SKM-1 treated with dmso at 0.1 percent for 144 hours (cell line): ENCODE data around the gene TANGO6.

ENCODE experiments used
- DNase-seq: peaks from one replicate; lab custom pipeline; 2025; ENCODE audit not compliant: unreplicated experiment; lab: John Stamatoyannopoulos, UW

TANGO6 gene

DNA sequence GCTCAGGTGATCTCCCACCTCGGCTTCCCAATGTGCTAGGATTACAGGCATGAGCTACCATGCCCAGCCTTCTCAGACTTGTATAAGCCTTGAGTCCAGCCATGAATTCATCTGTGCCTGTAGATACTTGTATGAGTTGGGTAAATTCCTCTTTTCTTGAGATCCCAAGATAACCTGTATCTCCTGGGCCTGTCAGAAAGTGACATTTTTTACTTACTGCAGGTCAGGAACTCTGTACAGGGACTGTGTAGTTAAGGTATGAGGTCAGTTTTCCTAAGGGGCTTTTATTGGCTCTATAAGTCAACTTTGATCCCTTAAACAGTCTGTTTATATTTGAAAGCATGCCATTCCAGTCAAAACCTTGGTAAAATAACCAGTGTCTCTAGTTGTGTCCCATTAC is 155.8 kb downstream of the TANGO6 start:
- no peak for DNase-seq

GRCh38 chr16:69003500-69003899 is 160.2 kb downstream of the TANGO6 start:
- DNase-seq: no peak

DNA sequence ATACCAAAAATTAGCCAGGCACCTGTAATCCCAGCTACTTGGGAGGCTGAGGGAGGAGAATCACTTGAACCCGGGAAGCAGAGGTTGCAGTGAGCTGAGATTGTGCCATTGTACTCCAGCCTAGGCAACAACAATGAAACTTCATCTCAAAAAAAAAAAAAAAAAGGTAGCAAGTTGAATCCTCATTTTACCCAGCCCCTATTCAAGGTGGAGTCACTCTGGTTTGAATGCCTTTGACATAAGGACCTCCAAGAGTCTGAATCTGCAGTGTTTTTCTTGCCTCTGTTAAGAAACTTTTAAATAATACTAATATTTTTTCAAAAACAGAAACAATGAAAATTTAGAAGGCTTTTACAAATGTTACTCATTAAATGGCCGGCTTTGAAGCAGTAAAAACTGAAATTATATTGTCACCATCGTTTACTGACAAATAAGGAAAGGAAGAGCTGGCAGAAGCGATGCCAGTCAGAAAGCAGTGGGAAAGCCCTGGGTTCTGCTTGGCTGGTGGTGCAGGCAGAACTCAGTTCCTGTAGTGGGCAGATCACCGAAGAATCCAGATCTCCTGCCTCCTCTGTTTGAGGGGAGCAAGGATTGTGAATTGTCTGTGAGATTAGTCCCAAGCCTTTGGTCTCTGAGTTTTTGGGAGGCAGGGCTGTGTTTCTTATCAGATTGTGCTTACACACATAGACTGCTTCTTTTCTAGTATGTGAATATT is 162.5 kb downstream of the TANGO6 start:
- DNase-seq: no peak

DNA sequence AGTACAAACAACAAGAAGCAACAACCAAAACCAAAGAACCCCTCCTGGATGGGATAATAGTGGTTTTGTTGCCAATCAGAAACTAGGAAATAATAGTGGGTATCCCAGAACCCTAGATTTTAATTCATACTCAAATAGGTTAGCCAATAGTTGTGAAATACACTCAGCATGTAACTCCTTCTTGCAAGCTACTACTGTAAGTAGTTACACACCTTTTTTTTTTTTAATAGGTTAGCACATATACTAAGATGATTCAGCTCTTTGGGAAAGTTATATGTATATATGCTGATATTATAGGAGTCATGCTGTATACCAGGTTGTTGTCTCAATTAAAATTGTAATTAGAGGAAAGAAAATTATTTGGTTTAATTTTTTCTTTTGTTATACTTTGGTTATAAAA is 169.6 kb downstream of the TANGO6 start:
- no peak for DNase-seq

- no peak for DNase-seq
Observed at GRCh38 chr16:69013991-69014390, 170.7 kb downstream of the TANGO6 start.

DNA sequence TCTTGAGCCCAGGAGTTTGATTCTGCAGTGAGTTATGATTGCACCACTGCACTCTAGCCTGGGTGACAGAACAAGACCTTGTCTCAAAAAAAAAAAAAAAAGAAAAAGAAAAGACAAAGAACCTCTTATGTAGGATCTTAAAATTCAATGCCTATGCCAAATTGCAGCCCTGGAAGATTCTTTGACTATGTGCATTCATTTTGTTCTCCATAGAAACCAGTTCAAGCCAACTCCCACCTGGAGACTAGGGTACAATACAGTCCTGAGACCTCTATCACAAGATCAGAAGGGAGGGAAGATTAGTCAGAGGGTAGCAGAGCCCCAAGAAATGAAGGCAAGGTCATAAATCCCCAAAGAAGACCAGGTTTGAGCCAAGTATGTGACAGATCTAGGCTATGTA is 171.5 kb downstream of the TANGO6 start:
- DNase-seq: no peak

DNA sequence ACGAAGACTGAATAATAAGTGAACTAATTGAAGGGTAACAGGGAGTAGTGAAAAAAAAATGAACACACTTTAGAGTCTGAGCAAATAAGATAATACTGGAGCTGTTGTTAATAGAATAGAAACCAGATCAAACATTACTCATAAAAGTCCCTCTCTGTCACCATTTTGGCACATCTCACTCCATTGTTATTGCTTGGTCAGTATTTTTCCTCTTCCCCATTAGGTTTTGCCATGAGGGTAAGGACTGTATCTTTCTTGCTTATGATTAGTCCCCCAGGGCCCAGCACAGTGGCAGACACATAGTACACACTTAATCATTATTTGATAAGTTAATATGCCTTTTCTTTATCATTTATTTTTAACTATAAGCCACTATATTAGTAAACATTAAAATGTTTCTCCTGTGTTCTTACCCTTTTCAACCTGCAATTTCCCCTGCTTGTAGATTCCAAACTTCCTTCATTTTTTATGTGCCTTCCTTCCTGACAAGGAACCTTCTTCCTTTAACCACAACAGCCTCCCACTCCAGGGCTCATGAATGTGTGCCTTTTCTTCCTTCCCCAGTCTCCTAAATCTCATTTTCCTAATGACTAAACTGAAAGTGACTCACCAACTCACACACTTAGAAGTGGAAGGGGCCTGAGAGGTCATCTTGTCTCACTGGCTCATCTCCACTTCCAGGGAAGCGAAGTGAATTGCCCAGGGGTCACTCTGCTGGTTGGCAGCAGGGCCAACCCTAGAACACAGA is 173.9 kb downstream of the TANGO6 start:
- no peak for DNase-seq

DNA sequence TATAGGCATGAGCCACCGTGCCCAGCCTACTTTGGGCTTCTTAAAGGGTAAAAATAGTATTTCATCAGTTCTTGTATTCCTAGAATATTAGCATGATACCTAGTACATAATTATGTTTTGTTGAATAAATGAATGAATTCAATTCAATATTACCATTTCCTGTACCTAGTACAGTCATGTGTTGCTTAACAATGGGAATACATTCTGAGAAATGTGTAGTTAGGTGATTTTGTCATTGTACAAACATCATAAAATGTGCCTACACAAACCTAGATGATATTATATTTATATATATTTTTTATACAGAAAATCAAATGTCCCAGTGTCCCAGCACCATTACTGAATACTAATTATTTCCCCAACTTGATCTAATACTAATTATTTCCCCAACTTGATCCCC is 176.5 kb downstream of the TANGO6 start:
- no peak for DNase-seq

GRCh38 chr16:69029121-69029520 is 185.8 kb downstream of the TANGO6 start:
- no peak for DNase-seq

DNA sequence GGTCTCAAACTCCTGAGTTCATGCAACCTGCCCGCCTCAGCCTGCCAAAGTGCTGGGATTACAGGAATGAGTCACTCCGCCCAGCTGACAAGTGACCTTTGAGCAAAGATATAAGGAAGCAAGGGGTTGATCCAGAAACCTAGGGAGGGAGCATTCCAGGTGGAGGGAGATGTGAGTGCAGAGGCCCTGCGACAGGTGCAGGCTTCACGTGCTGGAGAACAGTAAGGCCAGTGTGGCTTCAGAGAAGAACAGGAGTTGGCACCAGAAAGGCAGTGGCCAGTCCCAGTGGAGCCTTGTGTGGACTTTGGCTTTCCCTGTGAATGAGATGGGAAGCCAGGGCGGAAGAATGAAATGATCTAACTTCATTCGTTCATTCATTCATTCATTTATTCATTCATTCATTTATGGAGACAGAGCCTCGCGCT is 188.6 kb downstream of the TANGO6 start:
- DNase-seq: no peak

- DNase-seq: no peak
Observed at GRCh38 chr16:69033151-69033949, 190.0 kb downstream of the TANGO6 start.

- no peak for DNase-seq
Observed at GRCh38 chr16:69035375-69035774, 192.0 kb downstream of the TANGO6 start.

DNA sequence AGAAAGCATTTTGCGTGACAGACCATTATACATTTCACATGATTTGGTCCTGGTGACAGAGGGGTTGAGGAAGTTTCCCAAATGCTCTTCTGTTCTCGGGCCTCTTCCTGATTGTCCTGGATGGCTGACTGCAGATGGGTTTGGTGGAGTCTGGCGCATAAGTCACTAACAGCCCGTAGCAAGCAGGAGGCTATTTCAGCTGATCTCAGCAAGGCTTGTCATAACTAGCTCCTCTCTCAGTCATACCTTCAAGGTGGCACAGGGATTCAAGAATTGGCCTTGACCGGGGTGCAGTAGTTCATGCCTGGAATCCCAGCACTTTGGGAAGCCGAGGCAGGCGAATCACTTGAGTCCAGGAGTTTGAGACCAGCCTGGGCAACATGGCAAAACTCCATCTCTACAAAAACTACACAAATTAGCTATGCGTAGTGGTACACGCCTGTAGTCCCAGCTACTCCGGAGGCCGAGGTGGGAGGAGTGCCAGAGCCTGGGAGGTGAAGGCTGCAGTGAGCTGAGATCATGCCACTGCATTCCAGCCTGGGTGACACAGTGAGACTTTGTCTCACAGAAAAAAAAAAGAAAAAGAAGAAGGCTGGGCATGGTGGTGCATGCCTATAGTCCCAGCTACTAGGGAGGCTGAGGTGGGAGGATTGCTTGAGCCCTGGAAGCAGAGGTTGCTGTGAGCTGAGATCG is 193.2 kb downstream of the TANGO6 start:
- DNase-seq: no peak

DNA sequence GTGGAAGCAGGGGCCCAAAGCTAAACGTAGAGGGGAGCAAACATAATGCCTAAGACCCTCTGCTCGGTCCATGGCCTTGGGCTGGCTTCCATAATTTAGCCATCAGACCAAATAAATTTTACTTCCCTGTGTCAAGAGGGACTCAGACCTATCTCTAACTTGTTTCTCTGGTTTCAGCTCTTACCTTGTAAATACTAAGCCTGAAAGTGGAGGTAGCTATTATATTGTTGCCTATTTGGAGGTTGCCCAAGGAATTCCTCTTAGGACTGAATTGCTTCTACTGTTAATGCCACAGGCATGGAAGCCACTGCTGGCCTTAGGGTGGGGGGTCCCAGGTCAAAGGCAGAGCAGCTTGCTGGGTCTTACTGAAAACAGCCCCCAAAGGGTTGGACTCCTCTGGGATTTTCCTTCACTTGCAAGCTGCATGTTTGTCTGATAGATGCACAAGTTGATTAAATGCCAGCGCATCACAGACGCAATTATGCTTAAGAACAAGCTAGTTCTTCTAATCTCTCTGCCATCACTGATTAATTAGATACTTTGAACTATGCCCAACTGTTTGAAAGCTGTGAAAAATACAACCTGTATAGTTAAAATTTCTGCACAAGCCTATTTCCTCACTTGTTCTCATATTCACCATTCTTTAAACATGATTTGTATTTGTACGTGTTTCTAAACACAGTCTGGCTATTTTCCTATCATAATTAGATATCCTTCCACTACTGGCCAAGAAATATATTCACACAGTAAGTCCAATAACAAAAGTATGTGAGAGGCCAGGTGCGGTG is 194.2 kb downstream of the TANGO6 start:
- no peak for DNase-seq

GRCh38 chr16:69039333-69039941 is 196.1 kb downstream of the TANGO6 start:
- DNase-seq: no peak

GRCh38 chr16:69040144-69040909 is 197.0 kb downstream of the TANGO6 start:
- DNase-seq: no peak

DNA sequence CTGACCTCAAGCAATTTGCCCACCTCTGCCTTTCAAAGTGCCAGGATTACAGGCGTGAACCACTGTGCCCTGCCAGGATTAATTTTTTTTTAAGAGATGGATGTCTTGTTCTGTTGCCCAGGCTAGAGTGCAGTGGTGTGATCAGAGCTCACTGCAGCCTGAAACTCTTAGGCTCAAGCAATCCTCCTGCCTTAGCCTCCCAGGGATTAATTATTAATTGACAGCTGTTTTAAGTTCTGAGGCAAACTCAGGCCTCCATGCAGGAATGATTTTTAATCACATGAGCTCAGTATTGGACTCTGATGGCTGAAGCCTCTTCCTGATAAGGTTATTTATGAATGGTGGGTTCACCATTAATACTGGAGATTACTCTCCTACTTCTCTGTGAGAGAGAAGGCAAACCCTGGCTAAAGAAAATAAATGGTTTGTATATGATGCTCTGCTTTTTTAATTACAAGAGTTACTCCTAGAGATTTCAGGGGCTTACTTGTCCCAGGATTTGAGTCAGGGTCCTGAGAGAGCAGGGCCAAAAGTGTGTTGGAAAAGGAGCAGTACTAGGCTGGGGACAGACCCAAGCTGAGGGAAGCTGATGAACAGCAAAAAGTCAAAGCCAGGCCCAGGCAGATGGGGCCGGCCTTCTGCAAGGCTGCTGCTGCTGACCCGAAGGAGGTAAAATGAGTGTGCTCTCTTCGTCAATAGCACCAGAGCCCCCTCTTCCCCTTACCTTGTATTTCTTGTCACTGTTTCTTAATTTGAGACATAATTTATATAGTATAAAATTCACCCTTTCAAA is 205.2 kb downstream of the TANGO6 start:
- no peak for DNase-seq

DNA sequence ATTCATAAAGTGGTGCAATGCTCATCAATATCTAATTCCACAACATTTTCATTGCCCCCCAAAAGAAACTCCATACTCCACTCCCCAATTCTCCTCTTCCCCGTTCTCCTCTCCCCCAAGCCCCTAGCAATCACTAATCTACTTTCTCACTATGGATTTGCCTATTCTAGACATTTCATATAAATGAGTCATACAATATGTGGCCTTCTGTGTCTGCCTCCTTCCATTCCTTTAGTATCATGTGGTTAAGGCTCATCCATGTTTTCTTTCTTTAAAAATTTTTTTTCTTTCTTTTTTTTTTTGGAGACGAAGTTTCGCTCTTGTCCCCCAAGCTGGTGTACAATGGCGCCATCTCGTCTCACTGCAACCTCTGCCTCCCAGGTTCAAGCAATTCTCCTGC is 205.8 kb downstream of the TANGO6 start:
- DNase-seq: no peak
